A549 (cell line): Measurements from ENCODE around the gene RAP1A.

ENCODE experiments used
- POLR2A ChIP-seq: IDR thresholded peaks from 2 replicates; pipeline ENCODE4 v1.6.1; 2012; ENCODE audit warnings: mild to moderate bottlenecking, low read length
- TF ChIP-seq, protein P1 (sequence below): fragments of >200 bp; sonication (Bioruptor Twin); formaldehyde crosslinking; IDR thresholded peaks from 3 replicates; pipeline ENCODE4 v1.5.1; 2016

DNA sequence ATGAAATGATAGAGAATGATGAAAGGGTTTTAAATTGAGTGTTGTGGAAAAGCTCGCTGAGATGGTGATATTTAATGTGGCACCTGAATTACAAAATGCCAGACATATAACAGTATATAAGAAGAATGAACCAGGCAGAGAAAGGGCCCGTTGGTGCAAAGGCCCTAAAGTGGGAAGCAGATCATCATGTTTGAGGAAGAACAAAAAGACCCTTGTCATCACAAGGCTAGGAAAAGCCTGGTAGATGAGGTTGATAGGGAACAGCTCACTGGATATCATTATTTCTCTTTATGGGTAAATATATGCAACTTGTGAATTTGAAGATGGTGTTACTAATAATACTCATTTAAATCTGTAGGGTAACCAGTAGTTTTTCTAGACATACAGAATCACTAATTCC, 11.0 kb downstream of the RAP1A start:
- TF ChIP-seq, protein P1, sequence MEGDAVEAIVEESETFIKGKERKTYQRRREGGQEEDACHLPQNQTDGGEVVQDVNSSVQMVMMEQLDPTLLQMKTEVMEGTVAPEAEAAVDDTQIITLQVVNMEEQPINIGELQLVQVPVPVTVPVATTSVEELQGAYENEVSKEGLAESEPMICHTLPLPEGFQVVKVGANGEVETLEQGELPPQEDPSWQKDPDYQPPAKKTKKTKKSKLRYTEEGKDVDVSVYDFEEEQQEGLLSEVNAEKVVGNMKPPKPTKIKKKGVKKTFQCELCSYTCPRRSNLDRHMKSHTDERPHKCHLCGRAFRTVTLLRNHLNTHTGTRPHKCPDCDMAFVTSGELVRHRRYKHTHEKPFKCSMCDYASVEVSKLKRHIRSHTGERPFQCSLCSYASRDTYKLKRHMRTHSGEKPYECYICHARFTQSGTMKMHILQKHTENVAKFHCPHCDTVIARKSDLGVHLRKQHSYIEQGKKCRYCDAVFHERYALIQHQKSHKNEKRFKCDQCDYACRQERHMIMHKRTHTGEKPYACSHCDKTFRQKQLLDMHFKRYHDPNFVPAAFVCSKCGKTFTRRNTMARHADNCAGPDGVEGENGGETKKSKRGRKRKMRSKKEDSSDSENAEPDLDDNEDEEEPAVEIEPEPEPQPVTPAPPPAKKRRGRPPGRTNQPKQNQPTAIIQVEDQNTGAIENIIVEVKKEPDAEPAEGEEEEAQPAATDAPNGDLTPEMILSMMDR, result no peak
- no peak for TF ChIP-seq POLR2A
